NCI-H510A treated with DMSO at 0.1 percent for 48 hours (cell line): ENCODE data around the gene PDGFD.
"Not testable (repeated sequence)": the region's sequence is repeated elsewhere in the genome, so short reads cannot be mapped to it uniquely, and the experiment has no call there.

Experiments used
- DNase-seq: peaks from one replicate; lab custom pipeline; 2025; lab: John Stamatoyannopoulos, UW

PDGFD gene

DNA sequence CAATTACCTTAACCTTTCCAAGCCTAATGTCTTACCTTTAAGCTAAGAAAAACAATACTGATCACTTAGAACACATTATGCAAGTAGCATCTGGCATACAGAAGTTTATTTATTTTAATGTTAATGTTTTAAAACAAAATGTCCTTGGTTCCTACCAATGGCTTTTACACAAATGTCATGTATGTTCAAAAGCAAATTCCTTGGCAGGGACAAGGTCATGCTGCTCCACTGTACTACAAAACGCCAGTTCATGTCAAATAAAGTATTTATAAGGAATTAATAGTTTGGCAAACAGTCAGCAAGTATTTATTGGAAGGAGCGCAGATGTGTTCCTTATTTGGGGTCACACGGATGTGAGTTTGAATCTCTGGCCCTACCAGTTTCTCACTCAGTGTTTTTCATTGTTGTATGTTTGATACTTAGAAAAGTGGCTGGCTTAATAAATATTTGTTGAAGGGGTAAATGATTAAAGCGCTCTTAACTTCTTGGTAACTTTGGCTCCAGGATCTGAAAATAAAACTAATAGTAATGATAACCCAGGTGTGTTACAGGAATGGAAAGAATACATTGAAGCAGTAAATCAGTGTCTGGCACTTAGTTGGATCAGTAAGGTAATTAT is 108.9 kb downstream of the PDGFD start:
- no peak for DNase-seq

DNA sequence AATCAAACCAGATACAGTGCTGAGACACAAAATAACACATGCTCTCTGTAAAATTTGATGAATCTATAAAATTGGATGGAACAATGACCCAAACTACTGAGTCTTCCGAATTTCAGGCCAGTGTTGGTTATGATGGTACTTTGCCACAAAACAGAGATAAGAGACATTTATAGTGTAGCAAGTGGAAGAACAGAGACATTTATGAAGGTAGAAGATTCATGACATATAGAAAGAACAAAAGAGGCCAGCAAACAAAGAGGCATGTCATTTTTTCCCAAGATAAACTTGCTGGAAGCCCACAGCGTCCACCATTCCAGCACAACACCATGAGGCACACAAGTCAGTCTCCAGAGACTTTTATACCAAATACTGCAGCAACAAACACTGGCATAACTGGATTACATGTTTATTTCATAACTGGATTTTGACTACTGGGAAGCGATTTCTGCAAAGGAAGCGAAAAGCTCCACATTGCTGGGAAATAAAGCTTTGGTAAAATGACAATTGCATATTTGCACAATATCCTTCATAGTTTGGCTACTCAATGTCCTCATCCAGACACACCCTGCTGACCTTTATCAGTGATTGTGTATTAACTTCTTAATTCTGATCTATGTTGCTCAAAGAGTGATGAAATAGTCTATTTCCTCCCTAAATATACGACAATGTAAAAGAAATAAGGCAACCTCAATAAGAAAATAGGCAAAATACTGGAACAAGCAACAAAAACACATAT is 110.0 kb downstream of the PDGFD start:
- DNase-seq, result no peak

DNA sequence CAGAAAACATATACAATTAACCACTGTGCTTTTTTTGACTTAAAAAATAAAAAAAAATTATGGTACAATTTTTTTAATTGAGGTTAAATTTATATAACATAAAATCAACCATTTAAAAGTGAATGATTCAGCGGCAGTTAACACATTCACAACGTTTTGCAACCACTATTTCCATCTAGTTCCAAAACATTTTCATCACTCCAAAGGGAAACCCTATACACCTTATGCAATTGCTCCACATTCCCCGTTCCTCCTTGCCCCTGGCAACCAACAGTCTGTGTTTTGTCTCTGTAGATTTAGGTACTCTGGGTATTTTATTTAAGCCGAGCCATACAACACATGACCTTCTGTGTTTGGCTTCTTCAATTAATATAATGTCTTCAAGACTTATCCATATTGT is 112.2 kb downstream of the PDGFD start:
- no peak for DNase-seq

DNA sequence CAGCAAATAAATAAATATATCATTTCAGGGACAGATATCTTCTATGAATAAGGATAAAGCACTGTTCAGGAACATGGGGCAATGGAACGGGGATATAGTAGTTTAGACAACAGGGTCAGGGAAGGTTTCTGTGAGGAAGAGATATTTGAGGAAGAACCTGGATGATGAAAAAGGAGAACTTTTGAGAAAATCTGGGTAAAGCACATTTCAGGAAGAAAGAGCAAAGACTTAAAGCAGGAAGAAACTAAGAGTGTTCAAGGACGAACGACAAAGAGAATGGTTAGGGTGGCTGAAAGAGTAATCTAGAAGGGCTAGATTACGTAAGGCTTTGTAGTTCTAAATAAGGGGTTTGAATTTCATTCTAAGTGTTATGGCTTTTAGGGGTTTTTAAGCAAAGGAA is 114.8 kb downstream of the PDGFD start:
- no peak for DNase-seq

DNA sequence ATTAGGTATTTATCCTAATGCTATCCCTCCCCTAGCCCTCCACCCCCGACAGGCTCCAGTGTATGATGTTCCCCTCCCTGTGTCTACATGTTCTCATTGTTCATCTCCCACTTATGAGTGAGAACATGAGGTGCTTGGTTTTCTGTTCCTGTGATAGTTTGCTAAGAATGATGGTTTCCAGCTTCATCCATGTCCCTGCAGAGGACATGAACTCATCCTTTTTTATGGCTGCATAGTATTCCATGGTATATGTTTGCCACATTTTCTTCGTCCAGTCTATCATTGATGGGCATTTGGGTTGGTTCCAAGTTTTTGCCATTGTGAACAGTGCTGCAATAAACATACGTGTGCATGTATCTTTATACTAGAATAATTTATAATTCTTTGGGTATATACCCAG is 117.1 kb downstream of the PDGFD start:
- not testable (repeated sequence) for DNase-seq

- no peak for DNase-seq
Observed at GRCh38 chr11:104046331-104046730, 117.6 kb downstream of the PDGFD start.

DNA sequence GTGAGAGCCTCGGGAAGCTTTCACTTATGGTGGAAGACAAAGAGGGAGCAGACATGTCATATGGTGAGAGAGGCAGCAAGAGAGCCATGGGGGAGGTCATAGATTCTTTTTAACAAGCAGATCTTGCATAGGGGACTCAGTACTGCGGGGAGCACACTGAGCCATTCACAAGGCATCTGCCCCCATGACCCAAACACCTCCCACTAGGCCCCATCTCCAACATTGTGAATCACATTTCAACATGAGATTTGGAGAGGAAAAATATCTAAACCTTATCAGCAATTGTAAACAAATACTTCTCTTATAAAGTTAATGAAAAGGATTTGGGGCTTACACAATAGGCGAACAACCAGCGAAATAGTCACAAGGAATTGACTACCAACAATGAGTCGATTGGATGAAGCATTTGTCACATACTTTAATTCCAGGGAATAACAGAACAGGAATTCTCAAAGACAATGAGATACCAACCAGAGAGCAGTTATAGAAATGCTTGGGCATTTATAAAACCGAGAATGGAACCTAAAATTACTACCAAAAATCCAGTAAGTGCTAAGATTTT is 120.2 kb downstream of the PDGFD start:
- DNase-seq, result no peak

DNA sequence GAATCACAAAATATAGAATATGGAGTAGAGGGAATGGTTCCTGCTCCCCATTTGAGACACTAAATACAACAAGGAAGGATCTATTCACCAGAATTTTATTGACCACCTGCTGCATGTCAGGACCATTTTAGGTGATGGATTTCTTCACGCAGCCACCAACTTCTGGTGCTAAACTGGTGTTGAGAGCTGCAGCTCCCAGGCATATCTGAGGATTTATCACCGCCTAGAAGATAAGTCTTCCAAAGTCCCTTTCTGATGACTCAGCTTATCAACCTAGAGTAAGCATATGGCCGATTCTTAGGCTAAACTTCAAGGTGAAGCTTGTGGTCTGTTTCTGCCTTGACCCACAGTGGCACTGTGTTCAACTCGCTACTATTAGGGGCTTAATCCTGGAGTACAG is 120.8 kb downstream of the PDGFD start:
- no peak for DNase-seq

DNA sequence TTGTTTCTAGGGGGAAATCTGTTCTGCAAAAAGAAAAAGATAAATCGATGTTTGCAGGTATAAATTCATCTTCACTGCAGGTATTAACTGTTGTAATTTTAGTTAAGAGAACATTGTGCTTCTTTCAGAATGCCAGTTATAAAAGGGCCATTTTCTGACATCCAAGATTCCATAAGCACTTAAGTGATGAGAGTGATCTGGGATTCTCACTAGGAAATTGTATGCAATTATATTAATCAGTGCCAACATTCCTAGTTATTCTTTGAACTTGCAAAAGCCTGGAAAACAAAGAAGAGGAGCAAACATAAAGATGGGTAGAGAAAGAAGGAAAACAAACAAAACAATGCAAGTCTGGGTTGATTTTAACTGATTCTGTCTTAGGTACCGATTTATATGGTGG is 122.2 kb downstream of the PDGFD start:
- no peak for DNase-seq

DNA sequence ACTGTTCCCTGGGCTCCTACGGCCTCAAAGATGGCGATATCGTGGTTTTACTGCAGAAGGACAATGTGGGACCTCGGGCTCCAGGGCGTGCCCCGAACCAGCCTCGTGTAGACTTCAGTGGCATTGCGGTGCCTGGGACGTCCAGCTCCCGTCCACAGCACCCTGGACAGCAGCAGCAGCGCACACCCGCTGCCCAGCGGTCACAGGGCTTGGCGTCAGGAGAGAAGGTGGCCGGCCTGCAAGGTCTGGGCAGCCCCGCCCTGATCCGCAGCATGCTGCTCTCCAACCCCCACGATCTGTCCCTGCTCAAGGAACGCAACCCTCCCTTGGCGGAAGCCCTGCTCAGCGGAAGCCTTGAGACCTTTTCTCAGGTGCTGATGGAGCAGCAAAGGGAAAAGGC is 127.0 kb downstream of the PDGFD start:
- DNase-seq, result no peak

GRCh38 chr11:104036588-104036987 is 127.4 kb downstream of the PDGFD start, which contains the start of gene DDI1:
TSS of gene DDI1 (plus strand) at chr11:104036640. CDS start at chr11:104036823, 183 bp downstream.
- DNase-seq, result no peak

DNA sequence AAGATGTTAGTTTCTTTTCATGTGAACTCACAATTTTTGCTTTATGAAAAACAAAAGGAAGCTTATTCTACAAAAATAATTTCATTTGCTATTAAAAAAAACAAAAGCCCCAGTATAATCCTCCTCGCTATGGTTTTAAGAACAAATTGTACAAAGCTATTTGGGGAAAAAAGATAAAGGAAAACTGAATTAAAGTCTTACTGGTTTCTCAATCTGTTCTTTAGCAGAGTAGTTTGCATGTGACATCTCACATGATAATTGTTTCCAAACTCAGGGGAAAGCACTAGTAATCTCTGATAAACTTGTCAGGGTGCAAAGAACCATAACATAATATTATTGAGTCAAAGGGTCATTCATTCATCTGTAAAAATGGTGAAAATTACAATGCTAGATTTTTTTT is 130.4 kb downstream of the PDGFD start:
- no peak for DNase-seq

- no peak for DNase-seq
Observed at GRCh38 chr11:104033134-104033533, 130.8 kb downstream of the PDGFD start.

DNA sequence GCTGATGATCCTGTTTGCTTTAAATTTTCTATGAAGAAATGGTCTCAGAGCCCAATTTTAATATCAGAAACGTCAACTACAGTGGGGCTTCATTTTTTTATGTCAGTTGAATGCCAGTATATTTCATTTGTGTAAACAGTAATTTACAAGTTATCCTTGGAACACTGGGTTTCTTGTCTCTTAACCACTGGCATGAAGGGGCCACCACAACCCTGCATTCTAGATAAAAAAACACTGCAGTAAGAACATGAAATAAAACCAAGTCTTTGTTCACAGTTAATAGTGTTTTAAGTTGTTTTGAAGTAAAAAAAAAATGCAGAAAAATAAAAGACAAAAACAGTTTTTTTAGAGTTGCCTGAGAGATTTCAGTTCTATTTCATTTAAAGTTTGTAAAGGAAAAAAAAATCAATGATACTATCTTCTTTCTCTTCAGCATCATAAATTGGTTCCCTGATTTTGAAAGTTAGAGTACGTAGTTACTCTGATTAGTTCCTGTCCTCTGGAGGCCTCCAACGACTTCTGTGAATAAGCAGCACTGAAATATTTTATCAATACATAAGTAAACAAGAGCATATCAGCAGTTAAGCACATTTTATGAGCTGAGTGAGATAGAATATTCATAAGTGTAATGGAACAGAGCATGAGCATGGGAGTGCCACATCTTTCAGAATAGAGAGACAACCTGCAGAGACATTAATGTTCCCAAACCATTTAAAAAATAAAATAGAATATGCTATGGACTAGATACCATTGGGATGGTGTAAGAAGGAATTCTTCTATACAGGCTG is 135.3 kb downstream of the PDGFD start:
- DNase-seq, result no peak

DNA sequence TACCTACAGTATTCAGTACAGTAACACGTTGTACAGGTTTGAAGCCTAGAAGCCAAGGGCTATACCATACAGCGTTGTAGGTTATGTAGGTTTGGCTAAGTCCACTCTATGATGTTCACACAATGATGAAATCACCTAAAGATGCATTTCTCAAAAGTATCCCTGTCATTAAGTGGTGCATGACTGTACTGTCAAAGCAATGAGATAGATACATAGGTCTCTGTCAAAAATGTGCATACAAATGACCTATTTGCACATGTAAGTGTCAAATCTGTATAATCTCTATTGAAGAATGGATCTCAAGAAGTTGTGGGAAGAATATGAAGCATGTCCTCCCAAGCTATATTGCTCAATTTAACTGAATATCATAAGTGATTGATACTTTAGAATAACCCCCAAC is 139.4 kb downstream of the PDGFD start:
- no peak for DNase-seq

GRCh38 chr11:104015649-104016415 is 148.1 kb downstream of the PDGFD start:
- DNase-seq, result no peak

DNA sequence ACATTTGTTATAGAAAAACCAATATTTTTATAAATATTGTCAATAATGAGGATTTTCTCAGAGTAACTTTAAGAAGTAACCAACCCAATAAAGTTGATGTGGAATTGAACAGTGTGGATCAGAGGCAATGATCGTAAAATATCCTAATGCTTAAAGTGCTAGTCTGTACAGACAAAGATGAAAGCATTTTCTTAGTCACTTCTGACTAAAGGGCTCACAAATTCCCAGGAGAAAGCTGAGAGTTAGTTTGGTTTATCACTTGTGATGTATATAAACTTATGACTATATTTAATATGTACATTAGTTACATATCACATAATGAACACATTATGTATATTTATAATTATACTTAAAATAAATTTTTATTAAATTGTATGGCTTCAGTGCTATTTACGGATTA is 152.9 kb downstream of the PDGFD start:
- DNase-seq, result no peak

- no peak for DNase-seq
Observed at GRCh38 chr11:104009744-104010143, 154.2 kb downstream of the PDGFD start.

DNA sequence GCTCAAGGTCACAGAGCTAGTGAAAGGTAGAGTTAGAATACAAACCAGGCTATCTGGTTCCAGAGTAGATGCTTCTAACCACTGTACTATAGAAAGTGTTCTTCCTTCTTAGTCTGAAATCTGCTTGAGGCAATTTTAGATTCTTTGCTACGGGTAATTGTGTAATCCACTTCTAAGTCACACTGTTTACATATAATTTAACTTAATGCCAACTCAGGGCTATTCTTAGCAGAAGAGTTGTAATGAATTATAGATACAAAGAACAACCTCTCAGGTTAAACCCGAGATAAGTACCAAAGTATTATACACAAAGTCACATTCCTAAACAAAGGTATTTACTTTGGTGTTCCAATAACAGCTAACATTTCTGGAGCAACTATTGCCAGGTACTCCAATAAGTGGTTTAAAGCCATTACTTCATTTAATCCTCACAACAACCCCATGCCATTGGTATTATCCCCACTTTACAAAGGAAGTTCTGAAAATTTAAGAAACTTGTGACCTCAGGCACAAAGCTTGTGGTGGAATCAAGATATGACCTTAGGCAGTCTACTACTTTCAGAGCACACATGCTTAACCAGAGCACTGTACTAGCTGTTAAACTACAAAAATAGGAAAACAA is 158.6 kb downstream of the PDGFD start:
- no peak for DNase-seq

DNA sequence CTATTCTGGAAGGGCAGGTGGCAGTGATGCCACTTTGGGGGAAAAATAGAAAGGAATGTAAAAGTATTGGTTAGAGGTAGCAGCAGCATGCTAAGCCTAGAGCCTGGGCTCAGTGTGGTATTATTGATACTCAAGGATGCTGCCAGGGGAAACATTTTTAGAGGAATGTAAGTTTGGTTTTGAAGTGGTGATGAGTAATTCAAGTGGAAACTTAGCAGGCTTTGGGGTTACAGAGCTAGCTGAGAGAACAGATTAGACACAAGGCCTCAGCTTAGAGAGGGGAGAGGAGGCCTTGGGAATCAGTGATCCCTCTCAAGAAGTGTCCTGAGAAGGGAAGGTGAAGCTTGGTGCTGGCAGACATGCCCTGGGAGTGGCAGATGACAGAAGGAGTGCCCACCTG is 160.5 kb downstream of the PDGFD start:
- DNase-seq, result no peak

- no peak for DNase-seq
Observed at GRCh38 chr11:104001561-104002056, 162.3 kb downstream of the PDGFD start.
